ENCODE measurements around the gene SLN.

The SLN gene

GRCh38 chr11:107722662-107723061, 10.8 kb upstream of the SLN start:
- ATAC-seq (ENCODE audit: insufficient read depth, low read depth) (no peak), DNase-seq (no peak)
- Histone ChIP-seq H3K9ac (ENCODE audit: low read depth, low read length) (no peak overlapping the region), H3K4me1 (ENCODE audit: insufficient read depth, low read length) (no peaks in the 10 kb centered on the region), H3K27ac (ENCODE audit: low read length) (no peak overlapping the region), H3K9me3 (ENCODE audit: insufficient read depth, low read length, severe bottlenecking) (no peaks in the 10 kb centered on the region), H3K27me3 (ENCODE audit: insufficient read depth, low read length, poor library complexity) (no peaks in the 10 kb centered on the region), H3K36me3 (ENCODE audit: insufficient read depth, low read length) (no peaks in the 10 kb centered on the region), H2AFZ (ENCODE audit: low read depth, low read length) (no peak overlapping the region), H4K20me1 (ENCODE audit: insufficient read depth, low read length) (no peaks in the 10 kb centered on the region), H3K4me2 (ENCODE audit: insufficient read depth, low read length) (no peak overlapping the region), H3K79me2 (ENCODE audit: insufficient read depth, low read length) (no peaks in the 10 kb centered on the region), H3K4me3 (ENCODE audit: low read depth in 1 of 2, low read length in 2 of 2) (no peak overlapping the region)
- no peak for TF ChIP-seq EZH2 (IDR thresholded peaks at IDR 0.05; ENCODE audit: borderline replicate concordance, low read depth, low read length, severe bottlenecking)
- TF ChIP-seq, protein P1, sequence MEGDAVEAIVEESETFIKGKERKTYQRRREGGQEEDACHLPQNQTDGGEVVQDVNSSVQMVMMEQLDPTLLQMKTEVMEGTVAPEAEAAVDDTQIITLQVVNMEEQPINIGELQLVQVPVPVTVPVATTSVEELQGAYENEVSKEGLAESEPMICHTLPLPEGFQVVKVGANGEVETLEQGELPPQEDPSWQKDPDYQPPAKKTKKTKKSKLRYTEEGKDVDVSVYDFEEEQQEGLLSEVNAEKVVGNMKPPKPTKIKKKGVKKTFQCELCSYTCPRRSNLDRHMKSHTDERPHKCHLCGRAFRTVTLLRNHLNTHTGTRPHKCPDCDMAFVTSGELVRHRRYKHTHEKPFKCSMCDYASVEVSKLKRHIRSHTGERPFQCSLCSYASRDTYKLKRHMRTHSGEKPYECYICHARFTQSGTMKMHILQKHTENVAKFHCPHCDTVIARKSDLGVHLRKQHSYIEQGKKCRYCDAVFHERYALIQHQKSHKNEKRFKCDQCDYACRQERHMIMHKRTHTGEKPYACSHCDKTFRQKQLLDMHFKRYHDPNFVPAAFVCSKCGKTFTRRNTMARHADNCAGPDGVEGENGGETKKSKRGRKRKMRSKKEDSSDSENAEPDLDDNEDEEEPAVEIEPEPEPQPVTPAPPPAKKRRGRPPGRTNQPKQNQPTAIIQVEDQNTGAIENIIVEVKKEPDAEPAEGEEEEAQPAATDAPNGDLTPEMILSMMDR (IDR thresholded peaks at IDR 0.05; ENCODE audit: borderline replicate concordance, extremely low read depth, low read length, poor library complexity, severe bottlenecking): no peak

- Histone ChIP-seq H3K79me2 (ENCODE audit: insufficient read depth, low read length) (no peaks in the 10 kb centered on the region), H4K20me1 (ENCODE audit: insufficient read depth, low read length) (no peaks in the 10 kb centered on the region), H3K27ac (ENCODE audit: low read length) (no peak overlapping the region), H3K27me3 (ENCODE audit: insufficient read depth, low read length, poor library complexity) (no peaks in the 10 kb centered on the region), H3K9ac (ENCODE audit: low read depth, low read length) (no peak overlapping the region), H3K36me3 (ENCODE audit: insufficient read depth, low read length) (no peaks in the 10 kb centered on the region), H3K4me1 (ENCODE audit: insufficient read depth, low read length) (no peaks in the 10 kb centered on the region), H3K9me3 (ENCODE audit: insufficient read depth, low read length, severe bottlenecking) (no peaks in the 10 kb centered on the region), H3K4me2 (ENCODE audit: insufficient read depth, low read length) (no peak overlapping the region), H3K4me3 (ENCODE audit: low read depth in 1 of 2, low read length in 2 of 2) (no peak overlapping the region), H2AFZ (ENCODE audit: low read depth, low read length) (no peak overlapping the region)
- no peak for ATAC-seq (ENCODE audit: insufficient read depth, low read depth)
- DNase-seq: no peak
- TF ChIP-seq, protein P1 (IDR thresholded peaks at IDR 0.05; ENCODE audit: borderline replicate concordance, extremely low read depth, low read length, poor library complexity, severe bottlenecking): no peak
- no peak for TF ChIP-seq EZH2 (IDR thresholded peaks at IDR 0.05; ENCODE audit: borderline replicate concordance, low read depth, low read length, severe bottlenecking)
Observed at GRCh38 chr11:107721207-107721606, 9.4 kb upstream of the SLN start.

- Histone ChIP-seq H3K4me3 (ENCODE audit: low read depth in 1 of 2, low read length in 2 of 2) (no peak overlapping the region), H3K9me3 (ENCODE audit: insufficient read depth, low read length, severe bottlenecking) (no peaks in the 10 kb centered on the region), H3K27ac (ENCODE audit: low read length) (no peak overlapping the region), H3K27me3 (ENCODE audit: insufficient read depth, low read length, poor library complexity) (no peaks in the 10 kb centered on the region), H3K4me2 (ENCODE audit: insufficient read depth, low read length) (no peak overlapping the region), H3K4me1 (ENCODE audit: insufficient read depth, low read length) (no peaks in the 10 kb centered on the region), H2AFZ (ENCODE audit: low read depth, low read length) (no peak overlapping the region), H3K79me2 (ENCODE audit: insufficient read depth, low read length) (no peaks in the 10 kb centered on the region), H3K36me3 (ENCODE audit: insufficient read depth, low read length) (no peaks in the 10 kb centered on the region), H3K9ac (ENCODE audit: low read depth, low read length) (no peak overlapping the region), H4K20me1 (ENCODE audit: insufficient read depth, low read length) (no peaks in the 10 kb centered on the region)
- no peak for DNase-seq
- no peak for TF ChIP-seq EZH2 (IDR thresholded peaks at IDR 0.05; ENCODE audit: borderline replicate concordance, low read depth, low read length, severe bottlenecking)
- TF ChIP-seq, protein P1 (IDR thresholded peaks at IDR 0.05; ENCODE audit: borderline replicate concordance, extremely low read depth, low read length, poor library complexity, severe bottlenecking): no peak
- ATAC-seq (ENCODE audit: insufficient read depth, low read depth): no peak
Observed at GRCh38 chr11:107720303-107720774, 8.5 kb upstream of the SLN start.
